CD14-positive monocyte (primary cell): ENCODE measurements around the gene CD28. TPM values are rescaled to one million over a fixed set of nuclear protein-coding genes. Genes with fewer than 3 reads are reported as not detected.

ENCODE experiments used
- DNase-seq, 3 donors: peaks; one replicate each; pipeline ENCODE4 v3.0.0-alpha.2; 2011 to 2022
- H2AFZ ChIP-seq: 2 replicates; pipeline ENCODE4 v1.6.0; 2012; ENCODE audit warnings: mild to moderate bottlenecking, low read depth, low read length, inconsistent platforms; ENCODE audit not compliant: insufficient read depth, poor library complexity, severe bottlenecking
- H3K27ac ChIP-seq, 2 donors: 1 replicate in 1 of 2; 2 replicates in 1 of 2; pipeline ENCODE4 v1.5.1; 2012 to 2013; ENCODE audit warnings: low read length in 2 of 2, control low read depth in 1 of 2, inconsistent platforms in 1 of 2, low read depth in 1 of 2, mild to moderate bottlenecking in 1 of 2
- H3K27me3 ChIP-seq, 2 donors: one replicate each; pipeline versions ENCODE4 v1.6.0 to v1.6.1; 2011 to 2013; ENCODE audit warnings: low read length in 2 of 2; ENCODE audit not compliant: control insufficient read depth in 2 of 2, insufficient read depth in 2 of 2
- H3K36me3 ChIP-seq, 2 donors: replicated peaks in 1 of 2; 1 replicate in 1 of 2; 2 replicates in 1 of 2; pipeline versions ENCODE4 v1.5.1 to v1.6.1; 2012 to 2013; ENCODE audit warnings: low read length in 2 of 2, control low read depth in 1 of 2, inconsistent platforms in 1 of 2, mild to moderate bottlenecking in 1 of 2; ENCODE audit not compliant: insufficient read depth in 2 of 2, control insufficient read depth in 1 of 2
- H3K4me1 ChIP-seq, 2 donors: 1 replicate in 1 of 2; 2 replicates in 1 of 2; pipeline versions ENCODE4 v1.5.1 to v1.6.1; 2012 to 2013; ENCODE audit warnings: low read length in 2 of 2, control low read depth in 1 of 2, inconsistent platforms in 1 of 2, mild to moderate bottlenecking in 1 of 2, moderate library complexity in 1 of 2; ENCODE audit not compliant: insufficient read depth in 2 of 2, control insufficient read depth in 1 of 2
- H3K4me2 ChIP-seq: replicated peaks from 2 replicates; pipeline ENCODE3; 2012; ENCODE audit warnings: low read length, moderate library complexity, mild to moderate bottlenecking; ENCODE audit not compliant: poor library complexity, severe bottlenecking; ENCODE audit errors: extremely low read depth
- H3K4me3 ChIP-seq, 3 experiments: fragments of 200-600 bp in 1 of 3; sonication (generic) in 1 of 3; replicated peaks in 1 of 3; 1 replicate in 2 of 3; 2 replicates in 1 of 3; pipeline ENCODE4 v1.5.1; 2011 to 2013; ENCODE audit warnings: low read length in 3 of 3, mild to moderate bottlenecking in 3 of 3, control low read depth in 2 of 3, low read depth in 2 of 3, inconsistent platforms in 1 of 3, moderate library complexity in 1 of 3
- H3K79me2 ChIP-seq: 2 replicates; pipeline ENCODE4 v1.6.0; 2012; ENCODE audit warnings: mild to moderate bottlenecking, control low read depth, inconsistent platforms, low read length, moderate library complexity; ENCODE audit not compliant: insufficient read depth
- H3K9ac ChIP-seq: 2 replicates; pipeline ENCODE4 v1.6.0; 2017; ENCODE audit warnings: low read length, mild to moderate bottlenecking; ENCODE audit not compliant: insufficient read depth, poor library complexity, severe bottlenecking
- H3K9me3 ChIP-seq, 2 donors: replicated peaks in 1 of 2; 1 replicate in 1 of 2; 2 replicates in 1 of 2; pipeline versions ENCODE4 v1.5.1 to v1.6.1; 2012 to 2013; ENCODE audit warnings: low read length in 2 of 2, control low read depth in 1 of 2; ENCODE audit not compliant: control insufficient read depth in 1 of 2, insufficient read depth in 1 of 2
- H4K20me1 ChIP-seq: 2 replicates; pipeline ENCODE4 v1.6.0; 2012; ENCODE audit warnings: mild to moderate bottlenecking, low read length, control low read depth, moderate library complexity; ENCODE audit not compliant: insufficient read depth
- H3K27ac Mint-ChIP-seq, 7 donors: one replicate each; pipeline ENCODE4 v1.8.0; 2020; ENCODE audit warnings: mild to moderate bottlenecking in 7 of 7, mixed read lengths in 7 of 7, moderate library complexity in 6 of 7, inconsistent platforms in 2 of 7
- H3K27me3 Mint-ChIP-seq, 3 donors: one replicate each; pipeline ENCODE4 v1.8.0; 2021 to 2022; ENCODE audit warnings: low read depth in 3 of 3, mild to moderate bottlenecking in 3 of 3, mixed read lengths in 3 of 3, moderate library complexity in 3 of 3, inconsistent platforms in 1 of 3
- H3K36me3 Mint-ChIP-seq, 2 donors: one replicate each; pipeline ENCODE4 v1.8.0; 2020; ENCODE audit warnings: mixed read lengths in 2 of 2, inconsistent platforms in 1 of 2, mild to moderate bottlenecking in 1 of 2
- H3K4me1 Mint-ChIP-seq: one replicate; pipeline ENCODE4 v1.8.0; 2020; ENCODE audit warnings: mild to moderate bottlenecking, mixed read lengths
- H3K4me3 Mint-ChIP-seq, 2 donors: one replicate each; pipeline ENCODE4 v1.8.0; 2020; ENCODE audit warnings: mild to moderate bottlenecking in 2 of 2, mixed read lengths in 2 of 2, moderate library complexity in 1 of 2
- H3K9me3 Mint-ChIP-seq, 7 donors: one replicate each; pipeline ENCODE4 v1.8.0; 2020 to 2022; ENCODE audit warnings: mixed read lengths in 7 of 7, mild to moderate bottlenecking in 6 of 7, moderate library complexity in 6 of 7, inconsistent platforms in 2 of 7
- WGBS: methylation state at CpG from one replicate; pipeline ENCODE4 v1.1.5; 2013; ENCODE audit warnings: missing lambda C conversion rate; ENCODE audit not compliant: insufficient coverage; 5-methylcytosine and 5-hydroxymethylcytosine counted together
- intact Hi-C, 2 donors: fragments of 100-400 bp; cut with micrococcal nuclease; formaldehyde crosslinking; loops; one replicate each; pipeline versions ENCODE4 v1.15.0 to v1.15.1; 2023
- polyA plus RNA-seq, 3 donors: library from polyadenylated mRNA; depleted of rRNA in 1 of 3; unstranded in 2 of 3; stranded (reverse) in 1 of 3; fragments of 300-500 nt in 2 of 3; fragments of >200 nt in 1 of 3; fragmentation: Illumina TruSeq in 2 of 3; gene quantifications; 1 replicate in 2 of 3; 2 replicates in 1 of 3; pipeline ENCODE4 v1.2.3, GENCODE V29; 2012 to 2021
- TF ChIP-seq, protein P1 (sequence below): fragments of 200-600 bp; IDR thresholded peaks from one replicate; pipeline ENCODE4 v1.8.0; 2022; ENCODE audit warnings: antibody characterized with exemption, mild to moderate bottlenecking

The CD28 gene
- polyA plus RNA-seq, 3 donors, result 0.09 to 0.21 TPM; not detected in 1

DNA sequence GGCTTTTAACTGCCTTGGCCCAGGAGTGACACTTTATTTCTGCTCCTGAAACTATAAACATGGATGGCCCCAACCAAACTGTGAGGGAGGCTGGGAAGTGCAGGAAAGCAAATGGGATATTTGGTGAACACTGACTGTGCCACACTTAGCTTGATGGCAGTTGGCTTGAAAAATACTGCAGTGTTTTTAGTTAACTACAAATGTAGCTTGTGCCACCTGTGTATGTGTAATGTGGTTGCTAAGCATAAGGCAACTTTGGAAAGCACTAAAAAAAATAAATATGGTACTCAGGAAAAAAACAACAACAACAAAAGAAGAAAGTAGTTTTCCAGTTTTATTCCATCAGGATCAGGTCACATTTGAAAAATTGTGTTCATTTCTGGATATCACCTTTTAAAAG lies 73.8 kb downstream of the CD28 start:
- H3K36me3 Mint-ChIP-seq, result no peaks in the 10 kb centered on the region
- Histone ChIP-seq H3K9me3 (no peaks in the 10 kb centered on the region), H3K27me3 (no peaks in the 10 kb centered on the region), H4K20me1 (no peaks in the 10 kb centered on the region), H3K27ac (no peak overlapping the region), H3K4me2 (no peak overlapping the region), H3K4me3 (no peak overlapping the region), H3K9ac (no peak overlapping the region), H3K36me3 (no peaks in the 10 kb centered on the region), H2AFZ (no peak overlapping the region), H3K4me1 (no peaks in the 10 kb centered on the region), H3K79me2 (no peaks in the 10 kb centered on the region)
- H3K27ac Mint-ChIP-seq, result no peak overlapping the region
- H3K4me1 Mint-ChIP-seq, result peaks cover 18% of the 10 kb centered on the region
- TF ChIP-seq, protein P1, sequence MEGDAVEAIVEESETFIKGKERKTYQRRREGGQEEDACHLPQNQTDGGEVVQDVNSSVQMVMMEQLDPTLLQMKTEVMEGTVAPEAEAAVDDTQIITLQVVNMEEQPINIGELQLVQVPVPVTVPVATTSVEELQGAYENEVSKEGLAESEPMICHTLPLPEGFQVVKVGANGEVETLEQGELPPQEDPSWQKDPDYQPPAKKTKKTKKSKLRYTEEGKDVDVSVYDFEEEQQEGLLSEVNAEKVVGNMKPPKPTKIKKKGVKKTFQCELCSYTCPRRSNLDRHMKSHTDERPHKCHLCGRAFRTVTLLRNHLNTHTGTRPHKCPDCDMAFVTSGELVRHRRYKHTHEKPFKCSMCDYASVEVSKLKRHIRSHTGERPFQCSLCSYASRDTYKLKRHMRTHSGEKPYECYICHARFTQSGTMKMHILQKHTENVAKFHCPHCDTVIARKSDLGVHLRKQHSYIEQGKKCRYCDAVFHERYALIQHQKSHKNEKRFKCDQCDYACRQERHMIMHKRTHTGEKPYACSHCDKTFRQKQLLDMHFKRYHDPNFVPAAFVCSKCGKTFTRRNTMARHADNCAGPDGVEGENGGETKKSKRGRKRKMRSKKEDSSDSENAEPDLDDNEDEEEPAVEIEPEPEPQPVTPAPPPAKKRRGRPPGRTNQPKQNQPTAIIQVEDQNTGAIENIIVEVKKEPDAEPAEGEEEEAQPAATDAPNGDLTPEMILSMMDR, result no peak
- intact Hi-C loops, result loop anchor here in 1 of 2 donors (5.0 kb wide), 1 partner anchor 123 kb away; no protein-coding TSS in a partner anchor
- DNase-seq, result no peak
- H3K27me3 Mint-ChIP-seq, result peaks cover 0 to 7% (median 3%) of the 10 kb centered on the region in 3 donors
- peaks cover 0 to 11% (median 6%) of the 10 kb centered on the region in 7 donors for H3K9me3 Mint-ChIP-seq
- no peak overlapping the region for H3K4me3 Mint-ChIP-seq

DNA sequence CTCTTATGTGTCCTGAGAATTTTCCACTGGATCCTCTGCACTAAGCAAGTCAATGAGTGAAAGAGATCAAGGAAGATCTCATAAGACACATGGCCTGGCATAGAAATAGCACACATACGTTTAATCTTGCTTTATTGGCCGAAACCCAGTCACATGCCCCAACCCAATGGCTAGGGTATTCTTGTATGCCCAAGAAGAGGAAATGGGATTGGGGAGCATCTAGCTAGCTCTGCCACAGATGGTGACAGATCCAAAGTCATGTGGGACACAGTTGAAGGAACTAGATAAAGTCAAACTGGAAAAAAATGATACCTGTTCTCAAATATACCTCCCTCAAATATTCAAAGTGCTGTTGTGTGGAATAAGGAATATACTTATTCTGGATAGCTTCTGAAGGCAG lies 74.7 kb downstream of the CD28 start:
- intact Hi-C loops, result loop anchor here in 1 of 2 donors (5.0 kb wide), 1 partner anchor 124 kb away; no protein-coding TSS in a partner anchor

More for the DNA sequence above, 74.7 kb downstream of the CD28 start:
- Histone ChIP-seq H3K4me2 (no peak overlapping the region), H3K27me3 (no peaks in the 10 kb centered on the region), H3K9ac (no peak overlapping the region), H3K4me3 (no peak overlapping the region), H3K4me1 (peaks cover 4% of the 10 kb centered on the region in 2 donors), H3K79me2 (no peaks in the 10 kb centered on the region), H3K36me3 (no peaks in the 10 kb centered on the region), H2AFZ (no peak overlapping the region), H3K9me3 (no peaks in the 10 kb centered on the region), H3K27ac (no peak overlapping the region), H4K20me1 (no peaks in the 10 kb centered on the region)
- TF ChIP-seq, protein P1, result no peak
- H3K27me3 Mint-ChIP-seq, result peaks cover 0 to 7% (median 3%) of the 10 kb centered on the region in 3 donors
- H3K36me3 Mint-ChIP-seq, result no peaks in the 10 kb centered on the region
- DNase-seq, result no peak
- H3K9me3 Mint-ChIP-seq, result peaks cover 0 to 11% (median 6%) of the 10 kb centered on the region in 7 donors
- no CpG with 5 or more reads among the region's 2 CpGs for WGBS
- H3K4me1 Mint-ChIP-seq, result peaks cover 22% of the 10 kb centered on the region
- no peak overlapping the region for H3K4me3 Mint-ChIP-seq
- H3K27ac Mint-ChIP-seq, result no peak overlapping the region
